Measurements from ENCODE around the gene ZC2HC1B. TPM values are rescaled to one million over a fixed set of nuclear protein-coding genes. Genes with fewer than 3 reads are reported as not detected.

ZC2HC1B gene
- total RNA-seq, 1 donor from 2014 or later, result not detected

GRCh38 chr6:143928853-143929252 lies 64.6 kb downstream of the ZC2HC1B start:
- intact Hi-C loops (cut with micrococcal nuclease), result no loop called here

GRCh38 chr6:143929975-143930374 lies 65.7 kb downstream of the ZC2HC1B start:
- intact Hi-C loops (cut with micrococcal nuclease), result no loop called here

DNA sequence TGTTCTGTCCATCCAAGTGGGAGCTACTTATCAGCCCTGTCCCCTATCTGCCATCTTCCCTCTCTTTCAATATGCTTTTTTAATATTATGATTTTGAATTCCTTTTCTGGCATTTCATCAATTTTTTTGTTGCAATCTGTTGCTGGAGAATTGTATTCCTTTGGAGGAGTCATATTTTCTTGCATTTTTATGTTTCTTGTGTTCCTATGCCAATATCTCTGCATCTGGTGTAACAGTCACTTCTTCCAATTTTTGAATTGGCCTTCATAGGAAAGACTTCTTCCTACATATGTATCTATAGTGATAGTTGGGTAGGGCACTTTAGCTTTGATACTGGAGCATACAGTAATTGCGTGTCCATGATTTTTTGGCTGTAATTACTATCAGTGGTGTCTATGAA lies 70.1 kb downstream of the ZC2HC1B start:
- intact Hi-C loops (cut with micrococcal nuclease), result no loop called here

- intact Hi-C loops (cut with micrococcal nuclease), result no loop called here
These were observed 70.6 kb downstream of the ZC2HC1B start for GRCh38 chr6:143934867-143935266.

- intact Hi-C loops (cut with micrococcal nuclease), result no loop called here
These were observed 72.1 kb downstream of the ZC2HC1B start for GRCh38 chr6:143936347-143936746.

DNA sequence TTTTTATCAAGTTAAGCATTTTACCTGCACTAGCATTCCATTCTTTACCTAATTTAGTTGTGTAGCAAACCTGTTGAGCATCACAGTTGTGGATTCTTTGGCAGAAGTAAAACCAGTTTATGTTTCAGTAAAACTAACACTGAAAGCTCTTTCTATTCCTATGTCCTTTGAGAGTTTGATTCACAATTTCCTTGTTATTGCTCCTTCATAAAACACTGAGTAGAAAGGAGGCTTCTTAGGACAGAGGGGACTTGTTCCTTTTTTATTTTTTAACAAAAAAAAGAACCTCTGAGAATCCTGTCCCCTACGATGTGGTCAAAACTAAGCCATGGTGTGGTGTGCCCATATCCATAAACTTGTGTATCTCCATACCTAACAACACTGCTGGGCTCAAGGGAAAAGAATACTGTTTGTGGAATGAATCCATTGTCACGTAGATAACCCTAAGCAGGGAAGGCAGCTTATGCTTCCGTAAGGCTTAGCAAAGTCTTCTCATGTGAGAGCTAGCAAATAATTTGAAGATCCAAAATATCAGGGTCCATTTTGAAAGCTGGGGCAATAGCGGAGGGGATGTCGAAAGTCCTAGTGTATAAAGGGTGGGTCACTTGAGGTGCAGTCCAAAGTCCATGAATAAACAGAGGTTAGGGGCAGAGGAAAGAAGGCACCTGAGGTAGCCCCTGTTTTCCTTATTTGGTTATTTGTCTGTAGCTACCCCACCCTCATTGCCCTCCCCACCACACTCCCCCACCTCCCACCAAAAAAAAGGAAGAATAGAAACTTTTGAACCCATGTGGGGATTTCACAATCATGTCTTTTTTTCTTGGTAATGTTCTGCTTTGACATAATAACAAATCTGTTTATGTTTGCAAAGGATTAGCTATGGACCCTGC lies 72.7 kb downstream of the ZC2HC1B start:
- intact Hi-C loops (cut with micrococcal nuclease), result no loop called here

DNA sequence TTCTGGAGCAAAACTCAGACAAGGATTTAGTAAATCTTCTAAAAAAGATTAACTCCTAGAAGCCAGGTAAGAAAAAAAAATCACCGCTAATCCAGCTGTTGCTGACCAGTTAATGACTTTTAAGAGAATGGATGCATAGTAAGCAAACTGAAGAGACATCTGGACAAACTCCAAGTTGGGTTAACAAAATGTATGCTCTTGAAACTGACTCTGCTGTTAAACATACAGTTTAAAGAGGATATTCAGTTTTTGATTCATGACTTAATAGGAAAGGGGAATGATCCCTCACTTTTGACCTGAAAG lies 73.3 kb downstream of the ZC2HC1B start:
- intact Hi-C loops (cut with micrococcal nuclease), result no loop called here

DNA sequence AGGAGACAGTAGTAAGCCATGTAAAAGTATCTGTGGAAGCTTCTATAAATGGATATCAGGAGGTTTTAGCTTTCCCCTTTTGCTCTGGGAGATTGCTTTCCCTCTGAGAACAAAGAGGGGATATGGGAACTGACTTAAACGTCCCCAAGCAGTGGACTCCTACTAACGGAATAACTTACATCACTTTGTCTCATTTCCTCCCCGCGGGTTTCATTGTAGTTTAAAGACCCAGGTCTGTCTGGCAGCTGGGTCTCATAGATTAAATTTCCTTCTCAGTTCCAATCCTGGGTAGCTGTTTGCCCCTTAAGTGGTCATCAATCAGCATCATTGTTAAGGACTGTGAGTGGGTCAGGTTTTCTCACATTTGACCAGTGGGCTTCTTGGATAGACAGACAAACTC lies 75.1 kb downstream of the ZC2HC1B start:
- intact Hi-C loops (cut with micrococcal nuclease), result no loop called here

- intact Hi-C loops (cut with micrococcal nuclease), result loop anchor here (1.0 to 10.0 kb wide), 12 partner anchors 73 to 1695 kb away; partner anchors contain the start of genes FUCA2, LTV1, SF3B5 and STX11
These were observed 75.8 kb downstream of the ZC2HC1B start for GRCh38 chr6:143940011-143940597.

DNA sequence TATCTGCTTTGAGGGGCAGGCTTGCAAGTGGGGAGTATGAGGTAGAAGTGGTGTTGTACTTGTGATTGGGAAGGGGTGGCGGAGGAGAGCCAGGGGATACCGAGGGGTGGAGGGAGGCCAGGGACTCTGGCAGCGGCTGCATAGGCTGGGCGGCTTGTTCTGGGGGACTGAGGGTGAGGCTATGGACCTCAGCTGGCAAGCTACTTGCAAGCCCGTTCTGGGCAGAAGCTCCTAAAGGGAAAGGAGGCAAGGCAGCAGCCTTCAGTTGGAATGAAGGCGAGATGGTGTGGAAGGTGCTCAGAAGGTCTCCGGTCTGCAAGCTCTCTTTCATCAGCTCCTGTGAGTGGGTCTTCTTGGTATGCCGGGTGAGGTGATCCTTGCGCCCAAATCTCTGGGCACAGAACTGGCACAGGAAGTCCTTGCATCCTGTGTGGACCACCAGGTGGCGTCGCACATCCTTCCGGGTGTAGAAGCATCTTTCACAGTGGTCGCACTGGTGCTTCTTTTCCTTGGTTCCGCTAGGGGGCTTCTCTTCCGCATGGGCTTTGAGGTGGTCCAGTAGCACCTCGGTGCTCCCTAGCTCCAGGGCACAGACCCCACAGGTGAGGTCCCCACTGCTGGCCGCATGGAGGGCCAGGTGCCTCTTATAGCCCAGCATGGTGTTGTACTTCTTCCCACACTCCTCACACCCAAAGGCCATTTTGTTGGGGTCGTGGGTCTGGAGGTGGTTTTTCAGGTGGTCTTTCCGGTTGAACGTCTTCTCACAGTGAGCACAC lies 77.8 kb downstream of the ZC2HC1B start:
- intact Hi-C loops (cut with micrococcal nuclease), result loop anchor here (2.0 to 10.0 kb wide), 5 partner anchors 99 to 1693 kb away; partner anchors contain the start of genes FUCA2, LTV1 and STX11

DNA sequence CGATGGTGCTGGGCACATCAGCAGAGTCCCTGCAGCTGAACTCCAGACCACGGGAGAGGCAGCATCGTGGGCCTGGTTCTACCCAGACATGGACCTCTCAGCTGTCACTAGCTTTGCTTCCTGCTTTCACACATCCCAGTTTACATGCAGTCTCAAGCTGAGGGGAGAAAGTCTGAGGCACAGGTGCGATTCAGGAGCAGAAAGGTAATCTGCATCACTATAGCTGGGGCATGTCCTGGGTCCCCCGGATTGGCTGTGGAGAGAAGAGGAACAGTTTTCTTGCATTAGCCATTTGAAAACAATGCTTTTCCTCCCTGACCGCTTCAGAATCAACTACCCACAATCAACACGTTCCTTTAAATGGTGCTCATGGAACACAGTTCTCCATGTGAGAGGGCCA lies 83.9 kb downstream of the ZC2HC1B start:
- intact Hi-C loops (cut with micrococcal nuclease), result loop anchor here (10.0 kb wide), 1 partner anchor 1687 kb away; no protein-coding TSS in a partner anchor

DNA sequence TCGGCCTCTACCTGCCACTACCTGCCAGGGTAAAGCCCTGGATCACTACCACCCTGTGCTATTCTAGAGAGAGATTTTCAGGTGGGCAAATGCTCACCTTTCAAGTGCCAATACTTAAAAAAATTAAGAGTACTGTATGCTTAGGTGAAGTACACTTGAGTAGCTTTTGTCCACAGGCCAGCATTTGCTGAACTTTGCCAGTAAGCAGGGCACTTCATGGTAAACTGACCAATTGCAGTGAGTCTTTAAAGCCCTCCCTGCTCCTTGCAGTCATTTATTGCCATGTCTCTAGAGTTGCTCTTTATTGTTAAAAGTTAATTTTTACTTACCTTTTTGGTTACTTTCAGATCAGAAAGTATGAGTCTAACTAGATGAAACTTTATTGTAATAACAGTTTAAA lies 85.3 kb downstream of the ZC2HC1B start:
- intact Hi-C loops (cut with micrococcal nuclease), result loop anchor here (10.0 kb wide), 1 partner anchor 1685 kb away; no protein-coding TSS in a partner anchor

DNA sequence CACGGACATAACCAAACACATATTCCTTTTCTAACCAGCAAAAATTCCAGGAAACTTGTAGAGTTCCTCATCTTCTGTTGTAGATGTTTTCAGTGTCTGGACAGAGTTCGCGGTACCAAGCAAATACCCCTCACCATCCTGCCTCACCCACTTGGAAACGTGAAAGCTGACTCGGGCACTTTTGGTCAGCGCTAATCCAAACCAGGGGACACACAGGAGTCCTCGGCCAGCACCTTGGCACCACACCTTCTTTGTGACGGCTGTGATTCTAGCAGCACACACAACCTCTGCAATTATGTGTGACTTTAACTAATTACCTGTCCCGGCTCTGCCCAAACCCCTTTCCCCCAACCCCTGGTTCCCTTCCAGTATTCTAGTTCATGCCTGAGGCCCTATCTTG lies 85.7 kb downstream of the ZC2HC1B start:
- intact Hi-C loops (cut with micrococcal nuclease), result loop anchor here (10.0 kb wide), 2 partner anchors 1475 to 1685 kb away; no protein-coding TSS in a partner anchor

GRCh38 chr6:143950875-143951274 lies 86.6 kb downstream of the ZC2HC1B start:
- intact Hi-C loops (cut with micrococcal nuclease), result loop anchor here (10.0 kb wide), 1 partner anchor 1476 kb away; no protein-coding TSS in a partner anchor

DNA sequence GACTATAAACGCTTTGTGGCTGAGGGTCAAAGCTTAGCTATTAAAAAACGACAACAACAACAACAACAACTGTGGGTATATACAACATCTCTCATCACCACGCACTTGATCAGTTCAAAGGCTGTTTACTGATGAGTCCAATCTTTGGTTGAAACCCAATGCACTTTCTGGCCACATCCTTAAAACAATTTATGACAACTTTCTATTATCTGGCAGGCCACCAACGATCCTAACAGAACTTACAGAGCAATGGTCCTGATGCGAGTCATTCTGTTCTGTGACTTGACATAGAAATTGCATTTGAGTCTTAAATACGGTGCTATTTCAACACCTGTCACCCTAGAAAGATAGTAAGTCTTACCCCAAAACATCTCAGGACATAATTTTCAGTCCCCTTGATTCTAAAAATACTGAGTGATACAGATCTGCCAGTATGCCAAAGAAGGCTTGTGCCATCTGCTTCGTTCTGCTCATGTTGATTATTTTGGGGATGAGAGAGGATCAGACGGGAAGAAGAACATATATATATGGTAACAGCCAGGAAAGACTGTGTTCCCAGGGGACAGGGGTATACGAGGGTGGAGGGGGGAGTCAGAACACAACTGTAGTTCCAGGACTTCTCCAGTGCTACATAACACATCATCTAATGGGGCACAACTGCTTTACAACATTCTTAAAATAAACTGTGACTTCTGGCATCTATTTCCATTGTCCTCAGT lies 87.9 kb downstream of the ZC2HC1B start:
- intact Hi-C loops (cut with micrococcal nuclease), result loop anchor here (10.0 kb wide), 1 partner anchor 1477 kb away; no protein-coding TSS in a partner anchor

- intact Hi-C loops (cut with micrococcal nuclease), result loop anchor here (10.0 kb wide), 1 partner anchor 1478 kb away; no protein-coding TSS in a partner anchor
These were observed 88.8 kb downstream of the ZC2HC1B start for GRCh38 chr6:143952947-143953701.

GRCh38 chr6:143953922-143954321 lies 89.6 kb downstream of the ZC2HC1B start:
- intact Hi-C loops (cut with micrococcal nuclease), result loop anchor here (10.0 kb wide), 1 partner anchor 1479 kb away; no protein-coding TSS in a partner anchor

DNA sequence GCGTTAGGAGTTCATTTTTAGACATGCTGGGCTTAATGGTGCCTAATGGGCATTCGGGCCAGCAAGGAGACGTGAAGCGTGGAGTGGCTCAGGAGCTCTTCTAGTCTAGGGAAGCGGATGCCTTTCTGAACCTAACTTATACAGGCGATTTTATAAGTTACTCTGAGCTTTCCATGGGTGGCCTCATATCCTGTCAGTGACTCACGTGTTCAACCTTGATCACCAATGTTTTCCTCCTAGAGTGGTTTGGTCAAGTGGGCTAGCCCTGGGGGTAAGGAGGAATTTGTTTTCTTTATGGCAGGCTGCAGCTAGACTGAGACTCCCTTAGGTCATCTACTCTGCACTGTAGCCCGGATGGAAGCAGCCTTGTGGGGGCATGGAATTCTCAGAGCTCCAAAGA lies 91.7 kb downstream of the ZC2HC1B start:
- intact Hi-C loops (cut with micrococcal nuclease), result loop anchor here (10.0 kb wide), 1 partner anchor 1481 kb away; no protein-coding TSS in a partner anchor

DNA sequence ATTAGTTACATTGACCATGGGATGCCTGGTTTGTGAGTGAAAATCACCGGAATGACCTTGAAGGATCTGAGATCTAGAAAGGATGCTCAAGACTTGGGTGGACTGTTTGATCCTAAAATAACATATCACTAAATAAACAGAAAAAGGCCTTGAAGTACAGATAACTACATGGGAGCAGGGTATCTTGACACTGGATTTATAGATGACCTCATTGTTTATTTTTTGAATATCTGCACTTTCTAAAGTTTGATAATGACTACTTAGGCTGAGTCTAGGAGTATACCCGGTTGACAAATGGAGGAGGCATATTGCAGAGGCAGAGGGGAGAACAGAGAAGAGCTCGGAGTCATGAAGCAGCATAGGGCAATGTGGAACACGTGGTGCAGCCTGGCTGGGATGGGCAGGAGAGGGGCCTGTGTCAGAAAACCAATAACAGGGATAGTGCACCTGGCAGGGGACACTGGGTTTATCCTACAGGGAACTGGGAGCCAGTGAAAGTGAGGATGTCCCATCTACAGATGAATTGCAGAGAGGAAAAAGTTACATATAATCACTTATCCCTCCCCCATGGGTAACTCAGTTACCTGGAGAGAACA lies 93.5 kb downstream of the ZC2HC1B start:
- intact Hi-C loops (cut with micrococcal nuclease), result loop anchor here (10.0 kb wide), 1 partner anchor 1483 kb away; no protein-coding TSS in a partner anchor

Data from T-helper 1 cell treated with Interleukin-12 subunit alpha and Interleukin-12 subunit beta and Interleukin-4 antibody, amounts not matched to agents 30 ng/mL and 1 ng/mL, for 36 hours (primary cell).